Urothelium cell line (cell line): Measurements from ENCODE around the gene RAD51B.

Experiments
- DNase-seq: peaks from one replicate; pipeline ENCODE4 v3.0.0; 2011; ENCODE audit warnings: low spot score, mixed read lengths
- FAIRE-seq: peaks from 2 replicates; lab custom pipeline; 2011; peaks lifted over from hg19 to GRCh38; lab: Jason Lieb, UNC

RAD51B gene

GRCh38 chr14:68521557-68521901 lies 702.0 kb downstream of the RAD51B start:
- no peak for DNase-seq
- no peak for FAIRE-seq

GRCh38 chr14:68521961-68522509 lies 702.5 kb downstream of the RAD51B start:
- FAIRE-seq (no peak), DNase-seq (no peak)

- DNase-seq, result no peak
- no peak for FAIRE-seq
These were observed 703.1 kb downstream of the RAD51B start for GRCh38 chr14:68522510-68523325.

- FAIRE-seq (no peak), DNase-seq (no peak)
These were observed 703.7 kb downstream of the RAD51B start for GRCh38 chr14:68523326-68523610.

GRCh38 chr14:68523989-68524725 lies 704.6 kb downstream of the RAD51B start:
- DNase-seq (no peak), FAIRE-seq (peak; percentile 70)

GRCh38 chr14:68525516-68525915 lies 705.9 kb downstream of the RAD51B start:
- FAIRE-seq, result no peak
- DNase-seq, result no peak

GRCh38 chr14:68526512-68527091 lies 707.0 kb downstream of the RAD51B start:
- DNase-seq, result no peak
- no peak for FAIRE-seq

- DNase-seq, result no peak
- no peak for FAIRE-seq
These were observed 707.8 kb downstream of the RAD51B start for GRCh38 chr14:68527329-68527851.

GRCh38 chr14:68528040-68528687 lies 708.6 kb downstream of the RAD51B start:
- no peak for DNase-seq
- FAIRE-seq, result no peak

GRCh38 chr14:68530443-68530842 lies 710.9 kb downstream of the RAD51B start:
- DNase-seq (no peak), FAIRE-seq (no peak)

- no peak for FAIRE-seq
These were observed 712.9 kb downstream of the RAD51B start for GRCh38 chr14:68532496-68532895.

GRCh38 chr14:68534276-68534675 lies 714.7 kb downstream of the RAD51B start:
- DNase-seq (no peak), FAIRE-seq (no peak)

More at GRCh38 chr14:68532496-68532895, 712.9 kb downstream of the RAD51B start:
- DNase-seq, result no peak

- DNase-seq (peak; percentile 69), FAIRE-seq (peak; percentile 94)
These were observed 715.9 kb downstream of the RAD51B start for GRCh38 chr14:68535404-68536017.

GRCh38 chr14:68536018-68536410 lies 716.4 kb downstream of the RAD51B start:
- DNase-seq, result no peak
- FAIRE-seq, result no peak

- no peak for DNase-seq
- FAIRE-seq, result no peak
These were observed 719.1 kb downstream of the RAD51B start for GRCh38 chr14:68538639-68539038.

GRCh38 chr14:68539241-68539737 lies 719.7 kb downstream of the RAD51B start:
- peak; percentile 79 for FAIRE-seq
- no peak for DNase-seq

GRCh38 chr14:68539789-68540188 lies 720.2 kb downstream of the RAD51B start:
- no peak for FAIRE-seq
- no peak for DNase-seq

GRCh38 chr14:68541178-68541896 lies 721.8 kb downstream of the RAD51B start:
- DNase-seq (no peak), FAIRE-seq (no peak)

GRCh38 chr14:68542346-68542745 lies 722.8 kb downstream of the RAD51B start:
- DNase-seq (no peak), FAIRE-seq (no peak)

GRCh38 chr14:68543516-68543915 lies 723.9 kb downstream of the RAD51B start:
- FAIRE-seq (no peak), DNase-seq (no peak)
